HG03521 (cell line): ENCODE results near the gene FOXB1.

ENCODE experiments used
- ATAC-seq: cut with Tn5 transposase; IDR thresholded peaks from one replicate; pipeline ENCODE4 v1.9.1; 2021; ENCODE audit warnings: mild to moderate bottlenecking, moderate library complexity; ENCODE audit not compliant: unreplicated experiment

FOXB1 gene

GRCh38 chr15:60017538-60018520 lies 13.7 kb downstream of the FOXB1 start:
- no peak for ATAC-seq

- ATAC-seq, result no peak
These were observed 16.6 kb downstream of the FOXB1 start for GRCh38 chr15:60020736-60021135.

- no peak for ATAC-seq
These were observed 17.7 kb downstream of the FOXB1 start for GRCh38 chr15:60021589-60022378.

- ATAC-seq, result no peak
These were observed 18.2 kb downstream of the FOXB1 start for GRCh38 chr15:60022379-60022741.

- no peak for ATAC-seq
These were observed 22.4 kb downstream of the FOXB1 start for GRCh38 chr15:60026555-60026954.

GRCh38 chr15:60035344-60035743 lies 31.2 kb downstream of the FOXB1 start:
- no peak for ATAC-seq

- ATAC-seq, result no peak
These were observed 35.2 kb downstream of the FOXB1 start for GRCh38 chr15:60039316-60039715.

GRCh38 chr15:60043744-60044435 lies 39.8 kb downstream of the FOXB1 start:
- ATAC-seq, result no peak

GRCh38 chr15:60044636-60045270 lies 40.6 kb downstream of the FOXB1 start:
- ATAC-seq, result no peak

GRCh38 chr15:60047701-60048100 lies 43.6 kb downstream of the FOXB1 start:
- no peak for ATAC-seq

- ATAC-seq, result no peak
These were observed 45.8 kb downstream of the FOXB1 start for GRCh38 chr15:60049948-60050347.

- ATAC-seq, result no peak
These were observed 48.7 kb downstream of the FOXB1 start for GRCh38 chr15:60052796-60053195.

GRCh38 chr15:60054472-60054871 lies 50.4 kb downstream of the FOXB1 start:
- no peak for ATAC-seq
